Neural progenitor cell (in vitro differentiated cells): Measurements from ENCODE around the gene DOK4. TPM values are rescaled to one million over a fixed set of nuclear protein-coding genes. Genes with fewer than 3 reads are reported as not detected.

ENCODE experiments used
- DNase-seq: peaks from one replicate; pipeline ENCODE4 v3.0.0-alpha.2; 2016; ENCODE audit warnings: low spot score
- H2AFZ ChIP-seq: fragments of 200-600 bp; sonication (generic); replicated peaks from 2 replicates; pipeline ENCODE4 v1.6.1; 2016; ENCODE audit warnings: antibody characterized with exemption
- H3F3A ChIP-seq: fragments of 200-600 bp; sonication (generic); 2 replicates; pipeline ENCODE4 v1.6.1; 2016; ENCODE audit warnings: antibody characterized with exemption, low read depth
- H3K27ac ChIP-seq: fragments of 200-600 bp; sonication (generic); 2 replicates; pipeline ENCODE4 v1.5.1; 2016; ENCODE audit warnings: mild to moderate bottlenecking
- H3K27me3 ChIP-seq: fragments of 200-600 bp; sonication (generic); 2 replicates; pipeline ENCODE4 v1.6.1; 2016; ENCODE audit warnings: mild to moderate bottlenecking, moderate library complexity
- H3K36me3 ChIP-seq: fragments of 200-600 bp; sonication (generic); 2 replicates; pipeline ENCODE4 v1.5.1; 2016
- H3K4me1 ChIP-seq: fragments of 200-600 bp; sonication (generic); 2 replicates; pipeline ENCODE4 v1.6.1; 2016; ENCODE audit warnings: mixed run types
- H3K4me2 ChIP-seq: fragments of 200-600 bp; sonication (generic); 2 replicates; pipeline ENCODE4 v1.6.1; 2016
- H3K4me3 ChIP-seq: fragments of 200-600 bp; sonication (generic); 2 replicates; pipeline ENCODE4 v1.5.1; 2016
- H3K79me2 ChIP-seq: fragments of 200-600 bp; sonication (generic); 2 replicates; pipeline ENCODE4 v1.6.1; 2016; ENCODE audit warnings: low read depth
- H3K9ac ChIP-seq: fragments of 200-600 bp; sonication (generic); 2 replicates; pipeline ENCODE4 v1.6.1; 2016
- H3K9me3 ChIP-seq: fragments of 200-600 bp; sonication (generic); 2 replicates; pipeline ENCODE4 v1.5.1; 2016; ENCODE audit warnings: low read depth
- H4K20me1 ChIP-seq: fragments of 200-600 bp; sonication (generic); 2 replicates; pipeline ENCODE4 v1.6.1; 2016; ENCODE audit warnings: low read depth
- H3K27ac Mint-ChIP-seq: 3 replicates; pipeline ENCODE4 v1.8.0; 2021; ENCODE audit warnings: mixed read lengths
- H3K27me3 Mint-ChIP-seq: 2 replicates; pipeline ENCODE4 v1.8.0; 2022; ENCODE audit warnings: low read depth, mild to moderate bottlenecking, inconsistent platforms, moderate library complexity, mixed read lengths; ENCODE audit not compliant: insufficient read depth
- H3K36me3 Mint-ChIP-seq: 3 replicates; pipeline ENCODE4 v1.8.0; 2021; ENCODE audit warnings: mixed read lengths
- H3K4me1 Mint-ChIP-seq: 3 replicates; pipeline ENCODE4 v1.8.0; 2021; ENCODE audit warnings: mixed read lengths
- H3K4me3 Mint-ChIP-seq: 3 replicates; pipeline ENCODE4 v1.8.0; 2021; ENCODE audit warnings: mild to moderate bottlenecking, moderate library complexity, mixed read lengths
- H3K9me3 Mint-ChIP-seq: 3 replicates; pipeline ENCODE4 v1.8.0; 2020; ENCODE audit warnings: mixed read lengths
- CTCF ChIP-seq: fragments of 200-600 bp; sonication (generic); IDR thresholded peaks from 2 replicates; pipeline ENCODE4 v1.5.1; 2017; ENCODE audit warnings: antibody characterized with exemption, mild to moderate bottlenecking
- EZH2 ChIP-seq: fragments of 200-600 bp; sonication (generic); IDR thresholded peaks from 2 replicates; pipeline ENCODE4 v1.6.1; 2017; ENCODE audit warnings: antibody characterized with exemption, mild to moderate bottlenecking, moderate library complexity
- EZH2phosphoT487 ChIP-seq: fragments of 200-600 bp; sonication (generic); IDR thresholded peaks from 2 replicates; pipeline ENCODE4 v1.6.1; 2017; ENCODE audit warnings: antibody characterized with exemption
- total RNA-seq: library from RNA; depleted of rRNA; stranded (reverse); fragments of >200 nt; gene quantifications from 2 replicates; pipeline ENCODE4 v1.2.3, GENCODE V29; 2015; ENCODE audit warnings: low replicate concordance

DOK4 gene
- total RNA-seq, 1 donor from 2014 or later: 10.5 TPM

GRCh38 chr16:57481421-57481820 is 4.9 kb downstream of the DOK4 start:
- H3K4me1 Mint-ChIP-seq: peaks cover 46% of the 10 kb centered on the region
- no peak for DNase-seq
- H3K4me3 Mint-ChIP-seq: peak overlapping the region; percentile 60
- no peaks in the 10 kb centered on the region for H3K36me3 Mint-ChIP-seq
- peaks cover 7% of the 10 kb centered on the region for H3K27me3 Mint-ChIP-seq
- Histone ChIP-seq H3K4me3 (no peak overlapping the region), H3K9me3 (no peaks in the 10 kb centered on the region), H3K4me2 (no peak overlapping the region), H4K20me1 (peaks cover 3% of the 10 kb centered on the region), H2AFZ (no peak overlapping the region), H3K27ac (no peak overlapping the region), H3K4me1 (peaks cover 39% of the 10 kb centered on the region), H3K36me3 (no peaks in the 10 kb centered on the region), H3K27me3 (peaks cover 22% of the 10 kb centered on the region), H3K79me2 (no peaks in the 10 kb centered on the region), H3K9ac (no peak overlapping the region), H3F3A (peaks cover 8% of the 10 kb centered on the region)
- TF ChIP-seq EZH2phosphoT487 (no peak), CTCF (no peak), EZH2 (no peak)
- H3K9me3 Mint-ChIP-seq: no peaks in the 10 kb centered on the region
- no peak overlapping the region for H3K27ac Mint-ChIP-seq

GRCh38 chr16:57480754-57481230 is 5.5 kb downstream of the DOK4 start:
- H3K36me3 ChIP-seq: no peaks in the 10 kb centered on the region
- no peak overlapping the region for H3K9ac ChIP-seq
- peaks cover 47% of the 10 kb centered on the region for H3K4me1 Mint-ChIP-seq
- peaks cover 7% of the 10 kb centered on the region for H4K20me1 ChIP-seq
- TF ChIP-seq CTCF (no peak), EZH2 (no peak), EZH2phosphoT487 (no peak)
- H3K9me3 ChIP-seq: no peaks in the 10 kb centered on the region
- no peaks in the 10 kb centered on the region for H3K9me3 Mint-ChIP-seq
- H3F3A ChIP-seq: peaks cover 13% of the 10 kb centered on the region
- peaks cover 7% of the 10 kb centered on the region for H3K27me3 Mint-ChIP-seq
- DNase-seq: no peak
- H2AFZ ChIP-seq: no peak overlapping the region
- H3K4me3 ChIP-seq: no peak overlapping the region
- H3K27ac ChIP-seq: no peak overlapping the region
- H3K4me3 Mint-ChIP-seq: no peak overlapping the region
- H3K4me1 ChIP-seq: peaks cover 44% of the 10 kb centered on the region
- H3K79me2 ChIP-seq: no peaks in the 10 kb centered on the region
- peaks cover 20% of the 10 kb centered on the region for H3K27me3 ChIP-seq
- H3K36me3 Mint-ChIP-seq: no peaks in the 10 kb centered on the region
- H3K27ac Mint-ChIP-seq: no peak overlapping the region
- no peak overlapping the region for H3K4me2 ChIP-seq

- peaks cover 7% of the 10 kb centered on the region for H3K27me3 Mint-ChIP-seq
Measured at GRCh38 chr16:57479976-57480753, 6.1 kb downstream of the DOK4 start.

More at GRCh38 chr16:57479976-57480753, 6.1 kb downstream of the DOK4 start:
- Histone ChIP-seq H3K4me1 (peaks cover 44% of the 10 kb centered on the region), H3K27me3 (peaks cover 13% of the 10 kb centered on the region), H4K20me1 (peaks cover 7% of the 10 kb centered on the region), H3K9me3 (no peaks in the 10 kb centered on the region), H3K36me3 (no peaks in the 10 kb centered on the region), H3K79me2 (no peaks in the 10 kb centered on the region), H3K27ac (no peak overlapping the region), H3K4me3 (peak overlapping the region; percentile 41), H2AFZ (peak overlapping the region; percentile 12), H3F3A (peaks cover 13% of the 10 kb centered on the region), H3K4me2 (peak overlapping the region; percentile 73), H3K9ac (no peak overlapping the region)
- Mint-ChIP-seq H3K36me3 (no peaks in the 10 kb centered on the region), H3K9me3 (no peaks in the 10 kb centered on the region), H3K4me1 (peaks cover 43% of the 10 kb centered on the region), H3K27ac (no peak overlapping the region), H3K4me3 (peak overlapping the region; percentile 94)
- no peak for TF ChIP-seq EZH2phosphoT487
- no peak for TF ChIP-seq CTCF
- no peak for TF ChIP-seq EZH2
- DNase-seq: no peak
